ENCODE measurements around the gene FTCD. TPM values are rescaled to one million over a fixed set of nuclear protein-coding genes. Genes with fewer than 3 reads are reported as not detected.
"Not testable (repeated sequence)": the region's sequence is repeated elsewhere in the genome, so short reads cannot be mapped to it uniquely, and the experiment has no call there.

FTCD gene
- total RNA-seq, 1 experiment from 2014 or later, result 6.7 TPM

- peak within 1 kb of the TSS; percentile 39 for H3K9ac ChIP-seq (ENCODE audit: extremely low read depth, insufficient read length, low read length)
- Mint-ChIP-seq H3K4me3 (peak within 1 kb of the TSS; percentile 90 to 94), H3K4me1 (peaks cover 33 to 35% of the 10 kb centered on the region in 2 experiments), H3K27ac (peak within 1 kb of the TSS; percentile 89 to 99 (median 96); a peak in 6 of 7 replicates), H3K36me3 (ENCODE audit: insufficient read depth in 1 of 3, low read depth in 3 of 3) (peaks cover 4 to 13% (median 8%) of the 10 kb centered on the region in 3 experiments; a peak in 6 of 7 replicates), H3K27me3 (ENCODE audit: low read depth) (no peaks in the 10 kb centered on the region), H3K9me3 (no peaks in the 10 kb centered on the region)
- H3K23ac ChIP-seq (ENCODE audit: insufficient read length, low read depth, low read length), result no peak within 1 kb of the TSS
- H3T11ph ChIP-seq (ENCODE audit: low read length), result no peak within 1 kb of the TSS
- H2AK5ac ChIP-seq (ENCODE audit: insufficient read length, low read length), result no peak within 1 kb of the TSS
- H3K14ac ChIP-seq (ENCODE audit: insufficient read depth, low read length), result no peak within 1 kb of the TSS; the same call in 1 of the 2 replicates
- H3K4ac ChIP-seq (ENCODE audit: low read depth, low read length), result no peak within 1 kb of the TSS
- DNase-seq, result peak; percentile 63
- H3K79me1 ChIP-seq (ENCODE audit: insufficient read depth, low read depth, low read length, poor library complexity, severe bottlenecking), result no peaks in the 10 kb centered on the region
- H3K4me1 ChIP-seq (ENCODE audit: insufficient read depth, low read length), result peaks cover 4% of the 10 kb centered on the region; the same call in 1 of the 2 replicates
- no peak within 1 kb of the TSS for H4K8ac ChIP-seq (replicated peaks; ENCODE audit: insufficient read length, low read depth, low read length)
- H2BK5ac ChIP-seq (ENCODE audit: insufficient read length, low read length), result no peak within 1 kb of the TSS
- no peak within 1 kb of the TSS for H2AFZ ChIP-seq (ENCODE audit: low read length)
- H2BK15ac ChIP-seq (ENCODE audit: low read depth, low read length), result no peak within 1 kb of the TSS
- H2BK120ac ChIP-seq (ENCODE audit: low read depth, low read length, poor library complexity, severe bottlenecking), result no peak within 1 kb of the TSS
- H2BK12ac ChIP-seq (ENCODE audit: insufficient read length, low read depth, low read length), result no peak within 1 kb of the TSS
- H4K5ac ChIP-seq (ENCODE audit: insufficient read length, low read depth, low read length), result no peak within 1 kb of the TSS
- no peaks in the 10 kb centered on the region for H4K20me1 ChIP-seq (ENCODE audit: control insufficient read depth, insufficient read depth, insufficient read length)
- H3K27ac ChIP-seq (ENCODE audit: insufficient read length, low read depth, low read length), result no peak within 1 kb of the TSS
- H3K9me3 ChIP-seq (ENCODE audit: control insufficient read depth, low read depth, low read length), result no peaks in the 10 kb centered on the region
- H3K23me2 ChIP-seq (ENCODE audit: insufficient read length, low read depth, low read length, poor library complexity, severe bottlenecking), result peaks cover 7% of the 10 kb centered on the region
- no CpG with 5 or more reads among the region's 24 CpGs for whole genome bisulfite sequencing (ENCODE audit: extremely low coverage, insufficient read length, low lambda C conversion rate)
- no peak within 1 kb of the TSS for H3K18ac ChIP-seq (ENCODE audit: insufficient read length, low read depth, low read length)
- no peak within 1 kb of the TSS for H4K91ac ChIP-seq (ENCODE audit: insufficient read length, low read depth, low read length)
- no peaks in the 10 kb centered on the region; the same call in 1 of the 2 replicates for H3K79me2 ChIP-seq (ENCODE audit: insufficient read depth, low read length)
- H3K56ac ChIP-seq (ENCODE audit: insufficient read length, low read depth, low read length), result no peak within 1 kb of the TSS
- H3K27me3 ChIP-seq (ENCODE audit: insufficient read depth, low read length), result no peaks in the 10 kb centered on the region
- TF ChIP-seq CTCF (conservative IDR thresholded peaks at IDR 0.05), result no peak
- H2BK20ac ChIP-seq (ENCODE audit: low read depth, low read length, poor library complexity, severe bottlenecking), result no peak within 1 kb of the TSS
- peak within 1 kb of the TSS; percentile 82 for H3K4me2 ChIP-seq (ENCODE audit: insufficient read depth, insufficient read length, low read length)
These were observed 28.7 kb upstream of the FTCD start, which contains the start of gene SPATC1L for GRCh38 chr21:46183910-46184624. Gene SPATC1L, minus strand, starts transcription at chr21:46184459. Its CDS starts 1,643 bp downstream, at chr21:46182816.

GRCh38 chr21:46183337-46183909 lies 28.0 kb upstream of the FTCD start:
- H2BK120ac ChIP-seq (ENCODE audit: low read depth, low read length, poor library complexity, severe bottlenecking); H3K4me1 ChIP-seq (ENCODE audit: insufficient read depth, low read length); DNase-seq; H3K27me3 Mint-ChIP-seq (ENCODE audit: low read depth); H3K79me1 ChIP-seq (ENCODE audit: insufficient read depth, low read depth, low read length, poor library complexity, severe bottlenecking); H3K9me3 ChIP-seq (ENCODE audit: control insufficient read depth, low read depth, low read length); H3K4ac ChIP-seq (ENCODE audit: low read depth, low read length); H2AK5ac ChIP-seq (ENCODE audit: insufficient read length, low read length); H3K27ac Mint-ChIP-seq; H2BK12ac ChIP-seq (ENCODE audit: insufficient read length, low read depth, low read length); H4K91ac ChIP-seq (ENCODE audit: insufficient read length, low read depth, low read length); H3K79me2 ChIP-seq (ENCODE audit: insufficient read depth, low read length); H3K27ac ChIP-seq (ENCODE audit: insufficient read length, low read depth, low read length); H3K18ac ChIP-seq (ENCODE audit: insufficient read length, low read depth, low read length); H2BK15ac ChIP-seq (ENCODE audit: low read depth, low read length); H4K5ac ChIP-seq (ENCODE audit: insufficient read length, low read depth, low read length); H3K36me3 Mint-ChIP-seq (ENCODE audit: insufficient read depth in 1 of 3, low read depth in 3 of 3); H2BK20ac ChIP-seq (ENCODE audit: low read depth, low read length, poor library complexity, severe bottlenecking); H3K9me3 Mint-ChIP-seq; H3T11ph ChIP-seq (ENCODE audit: low read length); H2BK5ac ChIP-seq (ENCODE audit: insufficient read length, low read length); H3K56ac ChIP-seq (ENCODE audit: insufficient read length, low read depth, low read length); H3K23me2 ChIP-seq (ENCODE audit: insufficient read length, low read depth, low read length, poor library complexity, severe bottlenecking); H3K14ac ChIP-seq (ENCODE audit: insufficient read depth, low read length); H3K27me3 ChIP-seq (ENCODE audit: insufficient read depth, low read length); H4K20me1 ChIP-seq (ENCODE audit: control insufficient read depth, insufficient read depth, insufficient read length); H4K8ac ChIP-seq (replicated peaks; ENCODE audit: insufficient read length, low read depth, low read length); H2AFZ ChIP-seq (ENCODE audit: low read length); H3K23ac ChIP-seq (ENCODE audit: insufficient read length, low read depth, low read length); H3K9ac ChIP-seq (ENCODE audit: extremely low read depth, insufficient read length, low read length): not testable (repeated sequence)
- Mint-ChIP-seq H3K4me1 (peaks cover 27 to 29% of the 10 kb centered on the region in 2 experiments), H3K4me3 (peak overlapping the region; percentile 90 to 94)
- no CpG with 5 or more reads among the region's 13 CpGs for WGBS (ENCODE audit: extremely low coverage, insufficient read length, low lambda C conversion rate)
- peak overlapping the region; percentile 82 for H3K4me2 ChIP-seq (ENCODE audit: insufficient read depth, insufficient read length, low read length)
